ENCODE results near the gene SKI.

The SKI gene

GRCh38 chr1:2189459-2190425 lies 38.4 kb upstream of the SKI start:
- H3K4me3 Mint-ChIP-seq, result peak overlapping the region; percentile 80 to 82
- ATAC-seq (replicated peaks) (peak; percentile 91), DNase-seq (peak; percentile 82)
- H3K9me3 Mint-ChIP-seq, result no peaks in the 10 kb centered on the region
- H3K27ac Mint-ChIP-seq, result peak overlapping the region; percentile 91
- H3K36me3 Mint-ChIP-seq, result peaks cover 15 to 22% of the 10 kb centered on the region in 2 donors
- H3K4me1 Mint-ChIP-seq, result peaks cover 17 to 40% of the 10 kb centered on the region in 2 donors
- H3K27me3 Mint-ChIP-seq, result no peaks in the 10 kb centered on the region

- H3K27me3 Mint-ChIP-seq, result no peaks in the 10 kb centered on the region
- no peak overlapping the region for H3K27ac Mint-ChIP-seq
- peaks cover 10 to 20% of the 10 kb centered on the region in 2 donors for H3K36me3 Mint-ChIP-seq
- H3K4me3 Mint-ChIP-seq, result peak overlapping the region; percentile 10 to 46
- peaks cover 17 to 44% of the 10 kb centered on the region in 2 donors for H3K4me1 Mint-ChIP-seq
- no peaks in the 10 kb centered on the region for H3K9me3 Mint-ChIP-seq
- no peak for DNase-seq
- ATAC-seq (replicated peaks), result no peak
These were observed 37.6 kb upstream of the SKI start for GRCh38 chr1:2190491-2190976.

DNA sequence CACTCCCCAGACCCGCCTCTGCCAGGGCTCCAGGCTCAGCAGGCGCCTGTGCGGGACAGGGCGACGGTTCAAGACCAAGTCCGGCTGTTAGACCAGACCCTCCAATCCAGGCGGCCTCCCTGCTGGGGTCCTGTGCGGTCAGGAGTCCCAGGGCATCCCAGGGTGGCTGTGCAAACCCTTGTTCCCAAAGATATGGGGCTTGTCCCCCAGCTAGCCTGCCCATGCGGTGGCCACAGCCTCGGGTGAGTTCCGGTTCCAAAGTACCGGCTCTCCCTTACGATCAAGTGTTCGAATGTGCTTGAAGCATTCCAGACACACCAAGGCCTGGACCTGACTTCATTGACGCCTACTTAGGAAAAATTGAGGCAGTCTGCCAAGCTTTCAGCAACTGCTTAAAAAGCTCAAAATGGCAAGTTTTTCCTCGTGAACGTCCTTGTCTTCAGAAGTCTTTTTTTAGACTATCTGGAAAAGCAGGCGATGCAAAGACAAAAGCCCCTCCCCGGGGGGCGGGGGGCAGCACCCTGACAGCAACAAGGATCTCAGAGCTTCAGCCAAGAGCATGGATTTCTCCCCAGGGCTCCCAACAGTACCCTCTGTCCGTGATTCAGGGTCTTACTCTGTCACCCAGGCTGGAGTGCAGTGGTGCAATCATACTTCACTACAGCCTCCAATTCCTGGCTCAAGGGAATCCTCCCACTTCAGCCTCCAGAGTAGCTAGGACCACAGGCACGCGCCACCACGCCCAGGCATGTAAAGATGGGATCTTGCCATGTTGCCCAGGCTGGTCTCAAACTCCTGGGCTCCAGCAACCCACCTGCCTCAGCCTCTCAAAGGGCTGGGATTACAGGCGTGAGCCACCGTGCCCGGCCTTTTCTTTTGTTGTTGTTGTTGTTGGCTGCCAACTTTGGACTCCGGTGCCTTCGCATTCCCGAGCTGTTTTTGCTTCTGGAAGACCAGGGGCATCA lies 35.8 kb upstream of the SKI start:
- Mint-ChIP-seq H3K36me3 (peaks cover 10 to 17% of the 10 kb centered on the region in 2 donors), H3K27me3 (no peaks in the 10 kb centered on the region), H3K9me3 (no peaks in the 10 kb centered on the region), H3K4me3 (no peak overlapping the region), H3K27ac (peak overlapping the region; percentile 11), H3K4me1 (peaks cover 19 to 47% of the 10 kb centered on the region in 2 donors)
- DNase-seq, result no peak
- ATAC-seq (replicated peaks), result no peak

DNA sequence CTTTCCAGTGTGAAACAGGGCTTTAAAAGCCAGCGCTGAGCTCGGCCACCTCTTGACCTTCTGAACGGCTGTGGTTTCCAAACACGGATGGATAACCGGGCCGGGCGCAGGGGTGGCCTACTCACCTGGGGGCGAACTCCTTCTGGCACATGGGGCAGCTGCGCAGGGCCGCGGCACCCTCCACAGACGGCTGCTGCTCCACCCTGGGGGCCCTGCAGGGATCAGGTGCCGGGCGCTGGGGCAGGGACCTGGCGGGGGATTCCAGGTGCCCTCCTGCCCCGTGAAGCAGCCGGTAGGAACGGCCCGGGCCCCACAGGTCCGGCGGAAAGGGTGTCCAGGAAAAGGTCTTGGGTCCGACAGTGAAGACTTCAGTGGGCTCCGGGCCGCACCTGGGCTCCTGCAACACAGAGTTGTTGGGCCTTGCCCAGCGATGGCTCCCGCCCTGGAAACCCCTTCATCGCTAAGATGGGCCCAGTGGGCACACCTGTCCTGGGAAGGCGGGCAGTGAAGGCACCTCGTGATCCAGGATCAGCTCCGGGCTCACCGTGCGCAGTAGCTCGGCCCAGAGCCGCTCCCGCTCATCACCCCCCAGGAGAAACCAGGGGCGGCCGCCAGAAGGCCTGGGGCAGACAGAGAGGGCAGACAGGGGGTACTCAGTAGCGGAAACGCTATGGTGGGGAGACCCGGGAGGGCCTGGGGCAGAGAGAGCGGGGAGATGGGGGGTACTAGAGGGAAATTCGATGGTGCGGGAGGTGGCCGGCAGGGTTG lies 34.4 kb upstream of the SKI start:
- H3K36me3 Mint-ChIP-seq, result peaks cover 10 to 13% of the 10 kb centered on the region in 2 donors
- H3K4me3 Mint-ChIP-seq, result peak overlapping the region; percentile 84 to 91
- H3K27ac Mint-ChIP-seq, result peak overlapping the region; percentile 89
- peaks cover 21 to 55% of the 10 kb centered on the region in 2 donors for H3K4me1 Mint-ChIP-seq
- H3K27me3 Mint-ChIP-seq, result no peaks in the 10 kb centered on the region
- H3K9me3 Mint-ChIP-seq, result no peaks in the 10 kb centered on the region
- no peak for DNase-seq
- ATAC-seq (replicated peaks), result no peak

- Mint-ChIP-seq H3K27ac (peak within 1 kb of the TSS; percentile 97), H3K4me1 (peaks cover 22 to 59% of the 10 kb centered on the region in 2 donors), H3K9me3 (no peaks in the 10 kb centered on the region), H3K27me3 (no peaks in the 10 kb centered on the region), H3K36me3 (peaks cover 8 to 9% of the 10 kb centered on the region in 2 donors), H3K4me3 (peak within 1 kb of the TSS; percentile 91 to 96)
- peak; percentile 63 to 64 for ATAC-seq (replicated peaks)
- DNase-seq, result no peak
These were observed 33.7 kb upstream of the SKI start, which contains the start of gene FAAP20 for GRCh38 chr1:2194319-2194897. Gene FAAP20 (minus strand): TSS chr1:2194772. CDS start chr1:2194749, 23 bp downstream.

GRCh38 chr1:2194898-2195673 lies 33.0 kb upstream of the SKI start:
- peaks cover 22 to 59% of the 10 kb centered on the region in 2 donors for H3K4me1 Mint-ChIP-seq
- H3K27me3 Mint-ChIP-seq, result no peaks in the 10 kb centered on the region
- H3K9me3 Mint-ChIP-seq, result no peaks in the 10 kb centered on the region
- DNase-seq (peak; percentile 87), ATAC-seq (replicated peaks) (peak; percentile 84 to 87)
- H3K36me3 Mint-ChIP-seq, result peaks cover 8 to 9% of the 10 kb centered on the region in 2 donors
- peak overlapping the region; percentile 91 to 96 for H3K4me3 Mint-ChIP-seq
- H3K27ac Mint-ChIP-seq, result peak overlapping the region; percentile 97

DNA sequence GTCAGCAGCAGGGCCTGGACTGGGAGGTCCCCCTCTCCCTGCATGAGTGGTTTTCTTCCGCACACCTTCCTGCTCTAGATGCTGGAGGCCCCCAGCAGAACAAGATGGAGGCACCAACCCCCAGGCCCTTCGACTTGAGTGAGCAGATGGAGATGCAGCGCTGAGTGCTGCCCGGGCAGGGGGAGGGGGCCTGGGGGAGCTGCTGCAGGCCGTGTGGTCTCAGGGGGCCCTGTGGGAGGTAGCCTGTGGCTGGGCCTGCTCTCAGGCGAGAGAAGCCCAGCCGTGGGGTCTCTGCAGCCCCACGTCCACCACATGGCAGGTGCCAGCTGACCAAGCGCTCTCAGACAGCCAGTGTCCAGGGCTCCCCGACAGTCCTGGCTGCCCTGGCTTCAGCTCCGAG lies 32.3 kb upstream of the SKI start:
- H3K9me3 Mint-ChIP-seq, result no peaks in the 10 kb centered on the region
- H3K36me3 Mint-ChIP-seq, result peaks cover 5 to 8% of the 10 kb centered on the region in 2 donors
- H3K4me3 Mint-ChIP-seq, result no peak overlapping the region
- H3K4me1 Mint-ChIP-seq, result peaks cover 19 to 63% of the 10 kb centered on the region in 2 donors
- DNase-seq (no peak), ATAC-seq (replicated peaks) (no peak)
- no peaks in the 10 kb centered on the region for H3K27me3 Mint-ChIP-seq
- H3K27ac Mint-ChIP-seq, result peak overlapping the region; percentile 47

- H3K27ac Mint-ChIP-seq, result no peak overlapping the region
- H3K9me3 Mint-ChIP-seq, result no peaks in the 10 kb centered on the region
- no peak overlapping the region for H3K4me3 Mint-ChIP-seq
- H3K36me3 Mint-ChIP-seq, result no peaks in the 10 kb centered on the region
- H3K4me1 Mint-ChIP-seq, result peaks cover 19 to 64% of the 10 kb centered on the region in 2 donors
- H3K27me3 Mint-ChIP-seq, result no peaks in the 10 kb centered on the region
- no peak for ATAC-seq (replicated peaks)
- DNase-seq, result no peak
These were observed 31.0 kb upstream of the SKI start for GRCh38 chr1:2196901-2197638.

DNA sequence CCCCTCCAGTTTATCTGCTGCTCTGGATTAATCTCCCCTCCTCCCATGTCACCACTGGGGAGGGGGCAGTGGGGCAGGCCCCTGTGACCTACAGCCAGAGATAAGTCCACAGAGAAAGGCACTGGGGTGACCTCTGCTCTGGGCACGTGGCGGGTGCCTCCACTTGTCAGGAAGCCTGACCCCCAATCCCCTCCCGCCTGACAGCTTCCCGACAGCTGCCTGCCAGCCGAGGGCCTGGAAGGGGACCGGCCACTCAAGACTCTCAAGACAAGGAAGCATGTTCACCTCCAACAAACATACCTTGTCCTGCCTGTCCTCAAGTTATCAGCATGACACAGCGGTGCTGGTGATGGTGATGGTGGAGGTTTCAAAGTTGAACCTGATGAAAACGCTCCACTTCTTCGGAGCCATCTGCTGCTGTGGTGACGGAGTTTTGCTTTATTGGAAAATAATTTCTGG lies 30.4 kb upstream of the SKI start:
- no peak overlapping the region for H3K4me3 Mint-ChIP-seq
- H3K27me3 Mint-ChIP-seq, result no peaks in the 10 kb centered on the region
- ATAC-seq (replicated peaks) (no peak), DNase-seq (no peak)
- H3K27ac Mint-ChIP-seq, result no peak overlapping the region
- H3K36me3 Mint-ChIP-seq, result no peaks in the 10 kb centered on the region
- peaks cover 21 to 64% of the 10 kb centered on the region in 2 donors for H3K4me1 Mint-ChIP-seq
- H3K9me3 Mint-ChIP-seq, result no peaks in the 10 kb centered on the region

GRCh38 chr1:2198571-2198970 lies 29.5 kb upstream of the SKI start:
- Mint-ChIP-seq H3K4me1 (peaks cover 24 to 63% of the 10 kb centered on the region in 2 donors), H3K27me3 (no peaks in the 10 kb centered on the region), H3K36me3 (no peaks in the 10 kb centered on the region), H3K4me3 (peak overlapping the region; percentile 86 to 88), H3K27ac (peak overlapping the region; percentile 94), H3K9me3 (no peaks in the 10 kb centered on the region)
- ATAC-seq (replicated peaks) (no peak), DNase-seq (no peak)

- Mint-ChIP-seq H3K36me3 (no peaks in the 10 kb centered on the region), H3K9me3 (no peaks in the 10 kb centered on the region), H3K27ac (peak overlapping the region; percentile 94), H3K4me1 (peaks cover 28 to 63% of the 10 kb centered on the region in 2 donors), H3K27me3 (no peaks in the 10 kb centered on the region), H3K4me3 (peak overlapping the region; percentile 86 to 88)
- ATAC-seq (replicated peaks) (peak; percentile 56 to 58), DNase-seq (peak; percentile 68)
These were observed 28.9 kb upstream of the SKI start for GRCh38 chr1:2199042-2199810.
